Measurements from ENCODE around the gene C1orf21. TPM values are rescaled to one million over a fixed set of nuclear protein-coding genes. Genes with fewer than 3 reads are reported as not detected.

Gene C1orf21
- polyA plus RNA-seq, 1 donor (not counting 4 experiments of a cell fraction or from before 2014, with no cell fraction given): 44.3 TPM

- H3K4me2 ChIP-seq (ENCODE audit: control insufficient read depth, extremely low read depth, insufficient read depth, low read depth, low read length): no peak overlapping the region
- H3K36me3 ChIP-seq (ENCODE audit: control insufficient read depth in 2 of 2, extremely low read depth in 1 of 2, insufficient read depth in 2 of 2, low read length in 2 of 2): no peaks in the 10 kb centered on the region
- no peaks in the 10 kb centered on the region for H3K79me2 ChIP-seq (ENCODE audit: control insufficient read depth, insufficient read depth, low read length)
- H3K9ac ChIP-seq (ENCODE audit: control insufficient read depth, extremely low read depth, insufficient read depth, low read length): no peak overlapping the region
- H3K9me3 ChIP-seq (ENCODE audit: control insufficient read depth, low read depth, low read length): no peaks in the 10 kb centered on the region
- no peak overlapping the region for H3K4me3 ChIP-seq (ENCODE audit: control insufficient read depth in 2 of 3, extremely low read depth in 1 of 3, insufficient read depth in 2 of 3, low read depth in 1 of 3, low read length in 3 of 3)
- dilution Hi-C loops (cut with MboI; ENCODE audit: extremely low pct_ligation_motif_present, low sequenced_read_pairs): no loop called here
- TF ChIP-seq CTCF (optimal IDR thresholded peaks at IDR 0.05 in 1 of 3, IDR thresholded peaks at IDR 0.05 in 1 of 3, conservative IDR thresholded peaks at IDR 0.05 in 1 of 3; ENCODE audit: extremely low read depth in 1 of 3, insufficient read depth in 2 of 3, low read length in 3 of 3) (no peak), EZH2 (IDR thresholded peaks at IDR 0.05; ENCODE audit: low read length) (no peak)
- H4K20me1 ChIP-seq (ENCODE audit: control insufficient read depth, extremely low read depth, insufficient read depth, low read length): no peaks in the 10 kb centered on the region
- H3K27me3 ChIP-seq (ENCODE audit: control insufficient read depth, extremely low read depth, insufficient read depth, low read length): no peaks in the 10 kb centered on the region
- no peak overlapping the region for H3K27ac ChIP-seq (ENCODE audit: control insufficient read depth, insufficient read depth, low read length)
- H2AFZ ChIP-seq (ENCODE audit: control insufficient read depth, low read length): no peak overlapping the region
- H3K9me1 ChIP-seq (ENCODE audit: control insufficient read depth, extremely low read depth, insufficient read depth, low read length): no peaks in the 10 kb centered on the region
- peaks cover 7% of the 10 kb centered on the region for H3K4me1 ChIP-seq (ENCODE audit: control insufficient read depth, extremely low read depth, insufficient read depth, low read length)
- FAIRE-seq (peak; percentile 78), DNase-seq (ENCODE audit: low read depth, low spot score) (peak; percentile 9)
Measured at GRCh38 chr1:184595596-184595995, 208.8 kb downstream of the C1orf21 start.

- TF ChIP-seq CTCF (optimal IDR thresholded peaks at IDR 0.05 in 1 of 3, IDR thresholded peaks at IDR 0.05 in 1 of 3, conservative IDR thresholded peaks at IDR 0.05 in 1 of 3; ENCODE audit: extremely low read depth in 1 of 3, insufficient read depth in 2 of 3, low read length in 3 of 3): no peak
- TF ChIP-seq EZH2 (IDR thresholded peaks at IDR 0.05; ENCODE audit: low read length): no peak
- H3K9me1 ChIP-seq (ENCODE audit: control insufficient read depth, extremely low read depth, insufficient read depth, low read length): no peaks in the 10 kb centered on the region
- dilution Hi-C loops (cut with MboI; ENCODE audit: extremely low pct_ligation_motif_present, low sequenced_read_pairs): no loop called here
- H3K9ac ChIP-seq (ENCODE audit: control insufficient read depth, extremely low read depth, insufficient read depth, low read length): no peak overlapping the region
- H3K79me2 ChIP-seq (ENCODE audit: control insufficient read depth, insufficient read depth, low read length): no peaks in the 10 kb centered on the region
- H4K20me1 ChIP-seq (ENCODE audit: control insufficient read depth, extremely low read depth, insufficient read depth, low read length): no peaks in the 10 kb centered on the region
- H3K27me3 ChIP-seq (ENCODE audit: control insufficient read depth, extremely low read depth, insufficient read depth, low read length): no peaks in the 10 kb centered on the region
- no peak overlapping the region for H3K4me3 ChIP-seq (ENCODE audit: control insufficient read depth in 2 of 3, extremely low read depth in 1 of 3, insufficient read depth in 2 of 3, low read depth in 1 of 3, low read length in 3 of 3)
- H3K4me2 ChIP-seq (ENCODE audit: control insufficient read depth, extremely low read depth, insufficient read depth, low read depth, low read length): no peak overlapping the region
- DNase-seq (ENCODE audit: low read depth, low spot score) (no peak), FAIRE-seq (no peak)
- H3K4me1 ChIP-seq (ENCODE audit: control insufficient read depth, extremely low read depth, insufficient read depth, low read length): peaks cover 6% of the 10 kb centered on the region
- H3K36me3 ChIP-seq (ENCODE audit: control insufficient read depth in 2 of 2, extremely low read depth in 1 of 2, insufficient read depth in 2 of 2, low read length in 2 of 2): no peaks in the 10 kb centered on the region
- H3K27ac ChIP-seq (ENCODE audit: control insufficient read depth, insufficient read depth, low read length): peak overlapping the region; percentile 2
- no peaks in the 10 kb centered on the region for H3K9me3 ChIP-seq (ENCODE audit: control insufficient read depth, low read depth, low read length)
- no peak overlapping the region for H2AFZ ChIP-seq (ENCODE audit: control insufficient read depth, low read length)
Measured at GRCh38 chr1:184596950-184597645, 210.3 kb downstream of the C1orf21 start.
